Suprapubic skin (tissue), 3 donors: ENCODE measurements around the gene COX18.

Source experiments
- EP300 ChIP-seq: sonication (generic); formaldehyde crosslinking; IDR thresholded peaks from one replicate; pipeline ENCODE4 v1.6.1; 2017; ENCODE audit warnings: antibody characterized with exemption
- TF ChIP-seq, protein P1 (sequence below), 2 donors: fragments of 200-600 bp in 1 of 2; fragments of 450-650 bp in 1 of 2; sonication (generic) in 1 of 2; IDR thresholded peaks; one replicate each; pipeline ENCODE4 v1.5.1; 2016 to 2019; ENCODE audit warnings: antibody characterized with exemption in 2 of 2, mild to moderate bottlenecking in 1 of 2, moderate library complexity in 1 of 2

GRCh38 chr4:73034896-73035295, 34.6 kb downstream of the COX18 start:
- TF ChIP-seq, protein P1, sequence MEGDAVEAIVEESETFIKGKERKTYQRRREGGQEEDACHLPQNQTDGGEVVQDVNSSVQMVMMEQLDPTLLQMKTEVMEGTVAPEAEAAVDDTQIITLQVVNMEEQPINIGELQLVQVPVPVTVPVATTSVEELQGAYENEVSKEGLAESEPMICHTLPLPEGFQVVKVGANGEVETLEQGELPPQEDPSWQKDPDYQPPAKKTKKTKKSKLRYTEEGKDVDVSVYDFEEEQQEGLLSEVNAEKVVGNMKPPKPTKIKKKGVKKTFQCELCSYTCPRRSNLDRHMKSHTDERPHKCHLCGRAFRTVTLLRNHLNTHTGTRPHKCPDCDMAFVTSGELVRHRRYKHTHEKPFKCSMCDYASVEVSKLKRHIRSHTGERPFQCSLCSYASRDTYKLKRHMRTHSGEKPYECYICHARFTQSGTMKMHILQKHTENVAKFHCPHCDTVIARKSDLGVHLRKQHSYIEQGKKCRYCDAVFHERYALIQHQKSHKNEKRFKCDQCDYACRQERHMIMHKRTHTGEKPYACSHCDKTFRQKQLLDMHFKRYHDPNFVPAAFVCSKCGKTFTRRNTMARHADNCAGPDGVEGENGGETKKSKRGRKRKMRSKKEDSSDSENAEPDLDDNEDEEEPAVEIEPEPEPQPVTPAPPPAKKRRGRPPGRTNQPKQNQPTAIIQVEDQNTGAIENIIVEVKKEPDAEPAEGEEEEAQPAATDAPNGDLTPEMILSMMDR (IDR thresholded peaks at IDR 0.05), result no peak
- no peak for TF ChIP-seq EP300
